Left ventricle myocardium inferior (tissue), 1 donor: ENCODE data around the gene KRTAP21-1. TPM values are rescaled to one million over a fixed set of nuclear protein-coding genes. Genes with fewer than 3 reads are reported as not detected.
"Not testable (repeated sequence)": the region's sequence is repeated elsewhere in the genome, so short reads cannot be mapped to it uniquely, and the experiment has no call there.

ENCODE experiments used
- DNase-seq: peaks from one replicate; pipeline ENCODE4 v3.0.0-alpha.2; 2020
- H3K27ac ChIP-seq: fragments of 200-600 bp; replicated peaks from 2 replicates; pipeline ENCODE4 v1.8.0; 2021
- H3K27me3 ChIP-seq: fragments of 200-600 bp; 2 replicates; pipeline ENCODE4 v1.8.0; 2021; ENCODE audit warnings: low read depth
- H3K36me3 ChIP-seq: fragments of 200-600 bp; 2 replicates; pipeline ENCODE4 v1.8.0; 2021
- H3K4me1 ChIP-seq: fragments of 200-600 bp; 2 replicates; pipeline ENCODE4 v1.8.0; 2021
- H3K4me3 ChIP-seq: fragments of 200-600 bp; 2 replicates; pipeline ENCODE4 v1.8.0; 2021; ENCODE audit warnings: mild to moderate bottlenecking, moderate library complexity
- H3K9me3 ChIP-seq: fragments of 200-600 bp; replicated peaks from 2 replicates; pipeline ENCODE4 v1.8.0; 2021
- intact Hi-C: fragments of 100-400 bp; cut with micrococcal nuclease; formaldehyde crosslinking; loops from one replicate; pipeline ENCODE4 v1.11.0; 2022
- long read RNA-seq: library from polyadenylated mRNA; unstranded; transcript quantifications from one replicate; pipeline ENCODE4 v2.0.0, GENCODE V29; 2021
- total RNA-seq: library from RNA; stranded (reverse); fragmentation: NEBNext Ultra II Directional; extraction: Animal tissue kit (Norgen Biotek cat#: 25700); gene quantifications from one replicate; pipeline ENCODE4 v1.2.1, GENCODE V29; 2021
- TF ChIP-seq, protein P1 (sequence below): fragments of 200-600 bp; IDR thresholded peaks from 2 replicates; pipeline ENCODE4 v1.8.0; 2021; ENCODE audit warnings: antibody characterized with exemption, mild to moderate bottlenecking, borderline replicate concordance
- donor health status: DM: no; HTN: yes; CAD: no; lungs with severe emphysema.

The KRTAP21-1 gene
- total RNA-seq, result not detected
- long read RNA-seq, result 0 reads

DNA sequence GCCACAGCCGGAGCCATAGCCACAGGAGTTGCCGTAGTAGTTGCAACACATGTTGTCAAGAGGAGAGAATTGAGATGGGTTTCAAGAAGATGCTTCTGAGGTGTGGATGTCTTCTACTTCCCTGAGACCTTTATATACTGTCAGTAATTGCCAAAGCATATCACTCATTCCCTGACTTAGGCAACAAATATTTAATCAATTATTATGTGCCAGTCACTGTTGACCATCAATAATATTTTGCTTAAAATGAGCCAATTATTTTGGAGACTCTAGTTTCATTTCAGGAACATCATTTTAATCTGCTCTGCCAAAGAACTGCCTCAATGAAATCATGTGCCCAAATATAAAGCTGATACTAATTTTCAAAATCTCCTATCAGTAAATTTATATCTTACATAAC is at the start of gene KRTAP21-1:
KRTAP21-1 (minus strand) TSS at position 101 of the 400 bp plus-strand sequence; CDS start at position 51, 50 bp downstream.
- intact Hi-C loops, H3K27me3 ChIP-seq, H3K9me3 ChIP-seq, DNase-seq, H3K27ac ChIP-seq, H3K4me3 ChIP-seq, H3K4me1 ChIP-seq, H3K36me3 ChIP-seq: not testable (repeated sequence)

DNA sequence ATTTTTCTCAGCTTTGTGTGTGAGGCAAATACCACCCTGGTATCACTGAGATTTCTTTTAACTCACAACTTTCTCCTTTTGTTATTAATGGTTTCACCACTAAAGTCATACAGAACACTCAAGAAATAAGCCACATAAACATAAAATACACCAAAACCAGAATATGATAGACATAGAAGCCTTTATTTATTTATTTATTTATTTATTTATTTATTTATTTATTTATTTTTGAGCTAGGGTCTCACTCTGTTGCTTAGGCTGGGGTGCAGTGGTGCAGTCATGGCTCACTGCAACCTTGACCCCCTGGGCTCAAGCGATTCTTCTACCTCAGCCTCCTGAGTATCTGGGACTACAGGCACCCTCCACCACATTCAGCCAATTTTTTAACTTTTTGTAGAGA is 45.4 kb upstream of the KRTAP21-1 start:
- Histone ChIP-seq H3K27ac (no peak overlapping the region), H3K36me3 (no peaks in the 10 kb centered on the region), H3K9me3 (no peaks in the 10 kb centered on the region), H3K4me1 (no peaks in the 10 kb centered on the region), H3K4me3 (no peak overlapping the region), H3K27me3 (no peaks in the 10 kb centered on the region)
- TF ChIP-seq, protein P1, sequence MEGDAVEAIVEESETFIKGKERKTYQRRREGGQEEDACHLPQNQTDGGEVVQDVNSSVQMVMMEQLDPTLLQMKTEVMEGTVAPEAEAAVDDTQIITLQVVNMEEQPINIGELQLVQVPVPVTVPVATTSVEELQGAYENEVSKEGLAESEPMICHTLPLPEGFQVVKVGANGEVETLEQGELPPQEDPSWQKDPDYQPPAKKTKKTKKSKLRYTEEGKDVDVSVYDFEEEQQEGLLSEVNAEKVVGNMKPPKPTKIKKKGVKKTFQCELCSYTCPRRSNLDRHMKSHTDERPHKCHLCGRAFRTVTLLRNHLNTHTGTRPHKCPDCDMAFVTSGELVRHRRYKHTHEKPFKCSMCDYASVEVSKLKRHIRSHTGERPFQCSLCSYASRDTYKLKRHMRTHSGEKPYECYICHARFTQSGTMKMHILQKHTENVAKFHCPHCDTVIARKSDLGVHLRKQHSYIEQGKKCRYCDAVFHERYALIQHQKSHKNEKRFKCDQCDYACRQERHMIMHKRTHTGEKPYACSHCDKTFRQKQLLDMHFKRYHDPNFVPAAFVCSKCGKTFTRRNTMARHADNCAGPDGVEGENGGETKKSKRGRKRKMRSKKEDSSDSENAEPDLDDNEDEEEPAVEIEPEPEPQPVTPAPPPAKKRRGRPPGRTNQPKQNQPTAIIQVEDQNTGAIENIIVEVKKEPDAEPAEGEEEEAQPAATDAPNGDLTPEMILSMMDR, result no peak
- no peak for DNase-seq
- intact Hi-C loops, result no loop called here

DNA sequence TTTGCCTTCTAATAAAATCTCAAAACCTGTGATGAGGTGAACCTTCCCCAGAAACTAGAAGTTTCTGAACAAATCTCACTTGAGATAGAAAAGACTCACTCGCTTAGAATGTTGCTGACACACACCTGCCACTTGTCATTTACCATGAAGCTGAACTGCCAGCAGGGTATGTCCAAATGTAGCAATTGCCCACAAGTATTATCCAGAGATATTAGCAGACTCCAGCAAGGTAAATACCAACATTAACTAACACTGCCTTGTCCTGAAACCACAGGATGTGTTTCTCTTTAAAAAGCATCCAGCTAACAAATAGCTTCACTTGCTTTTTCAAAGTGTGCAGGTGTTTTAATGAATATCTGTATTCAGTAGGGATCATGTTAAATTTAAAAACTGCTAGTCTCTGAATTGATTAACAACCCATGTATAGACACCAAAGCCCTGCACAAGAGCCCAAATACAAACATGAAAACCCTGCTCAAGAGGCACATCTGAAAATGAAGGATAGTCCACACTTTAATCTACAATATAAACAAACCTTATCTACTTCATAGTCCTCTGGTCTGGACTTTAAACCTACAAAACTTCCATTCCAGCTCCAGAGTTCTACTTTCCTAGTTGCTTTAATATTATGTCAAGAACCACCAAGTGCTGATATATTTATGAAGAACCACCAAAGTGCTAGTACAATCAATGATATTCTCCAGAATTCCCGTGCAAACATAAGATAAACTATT is 38.5 kb upstream of the KRTAP21-1 start:
- Histone ChIP-seq H3K9me3 (no peaks in the 10 kb centered on the region), H3K36me3 (no peaks in the 10 kb centered on the region), H3K27me3 (no peaks in the 10 kb centered on the region), H3K4me3 (no peak overlapping the region), H3K4me1 (no peaks in the 10 kb centered on the region), H3K27ac (no peak overlapping the region)
- TF ChIP-seq, protein P1, result no peak
- no peak for DNase-seq
- intact Hi-C loops, result no loop called here

DNA sequence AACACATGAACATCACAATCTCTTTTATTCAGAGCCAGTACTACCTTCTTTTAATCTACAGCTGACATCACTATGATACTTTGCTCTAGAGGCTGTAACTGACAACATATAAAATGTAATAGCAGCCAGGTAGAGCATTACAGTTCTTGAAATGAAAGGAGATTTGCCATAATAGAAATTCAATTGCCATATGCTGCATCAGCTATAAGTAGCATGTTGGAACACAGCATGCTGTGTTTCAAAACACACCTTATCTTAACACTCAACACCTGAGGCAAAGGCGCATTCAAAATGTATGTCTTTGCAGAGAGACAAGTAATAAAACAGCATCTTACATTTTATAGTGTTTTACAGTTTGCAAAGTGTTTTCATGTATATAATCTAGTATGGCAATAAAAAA is 24.0 kb upstream of the KRTAP21-1 start:
- DNase-seq, result no peak
- Histone ChIP-seq H3K36me3 (no peaks in the 10 kb centered on the region), H3K27me3 (no peaks in the 10 kb centered on the region), H3K9me3 (no peaks in the 10 kb centered on the region), H3K4me3 (no peak overlapping the region), H3K4me1 (no peaks in the 10 kb centered on the region), H3K27ac (no peak overlapping the region)
- intact Hi-C loops, result no loop called here
- TF ChIP-seq, protein P1, result no peak

DNA sequence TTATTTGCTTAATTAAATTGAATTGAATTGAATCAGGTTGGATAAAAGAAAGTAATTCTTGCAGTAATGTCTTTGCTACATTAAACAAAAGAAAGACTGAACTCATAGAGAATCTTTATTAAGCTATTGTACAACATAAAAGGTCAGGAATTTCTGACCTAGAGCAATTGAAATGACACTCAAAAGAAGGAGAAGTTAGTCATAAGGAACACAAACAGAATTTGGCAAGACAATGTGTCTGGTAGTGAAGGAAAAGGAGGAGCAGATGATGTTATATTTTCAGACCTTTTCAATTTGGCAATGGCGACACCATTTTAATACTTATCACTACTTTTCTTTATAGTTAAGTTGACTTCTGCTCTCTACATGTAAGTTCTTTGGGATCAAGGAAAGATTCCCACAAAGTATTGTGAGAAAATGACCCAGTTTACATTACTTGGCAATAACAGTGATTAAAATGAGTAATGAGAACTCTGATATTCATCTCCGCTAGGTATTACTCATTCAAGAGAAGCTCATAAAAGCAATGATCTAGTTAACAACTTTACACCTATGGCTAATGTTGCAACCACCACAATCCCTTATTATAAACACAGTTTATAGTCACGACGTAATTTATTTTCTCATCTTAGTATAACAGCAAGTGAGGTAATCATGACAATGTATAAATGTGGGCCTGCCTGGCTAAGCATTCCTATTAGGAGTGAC is 14.7 kb upstream of the KRTAP21-1 start:
- Histone ChIP-seq H3K9me3 (no peaks in the 10 kb centered on the region), H3K4me1 (no peaks in the 10 kb centered on the region), H3K27ac (no peak overlapping the region), H3K4me3 (no peak overlapping the region), H3K36me3 (no peaks in the 10 kb centered on the region), H3K27me3 (no peaks in the 10 kb centered on the region)
- TF ChIP-seq, protein P1, result no peak
- intact Hi-C loops, result no loop called here
- DNase-seq, result no peak

DNA sequence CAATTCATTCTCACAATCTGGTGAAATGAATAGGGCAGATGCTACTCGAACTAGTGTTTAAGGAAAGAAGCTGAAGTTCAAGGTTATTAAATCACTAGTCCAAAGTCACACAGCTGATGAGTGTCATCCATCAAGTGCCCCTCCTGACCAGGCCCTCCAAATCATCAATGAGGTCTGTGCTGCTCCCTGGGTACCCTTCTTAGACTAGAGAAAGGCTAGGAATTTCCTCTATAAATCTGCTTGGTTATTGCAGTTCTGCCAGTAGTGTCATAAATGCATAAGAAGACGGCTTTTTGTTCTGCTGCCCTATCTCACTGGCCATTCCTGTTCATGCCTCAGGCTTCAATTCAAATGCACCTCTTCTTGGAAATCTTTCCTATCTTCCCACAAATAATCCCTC is 5.5 kb upstream of the KRTAP21-1 start:
- no peaks in the 10 kb centered on the region for H3K27me3 ChIP-seq
- no peaks in the 10 kb centered on the region for H3K36me3 ChIP-seq
- H3K27ac ChIP-seq, result no peak overlapping the region
- H3K4me3 ChIP-seq, result no peak overlapping the region
- H3K9me3 ChIP-seq, result no peaks in the 10 kb centered on the region
- intact Hi-C loops, result no loop called here
- H3K4me1 ChIP-seq, result no peaks in the 10 kb centered on the region
- DNase-seq, result no peak
- TF ChIP-seq, protein P1, result no peak
